HEK293 (cell line): ENCODE data around the gene FRMD4B.

ENCODE experiments used
- CTCF ChIA-PET: fragments of 350-600 bp; formaldehyde crosslinking; extraction: SDS; loops from one replicate; lab custom pipeline; 2021; ENCODE audit warnings: antibody characterized with exemption; lab: Yijun Ruan, JAX
- POLR2A ChIA-PET: fragments of 300-600 bp; formaldehyde crosslinking; extraction: SDS; loops from one replicate; lab custom pipeline; 2020; ENCODE audit warnings: antibody characterized with exemption, inconsistent platforms; lab: Yijun Ruan, JAX
- H3K27ac ChIP-seq: fragments of 200-500 bp; sonication (Bioruptor generic); 2 replicates; pipeline ENCODE4 v1.5.1; 2014; ENCODE audit warnings: low read depth, low read length, control low read depth, inconsistent platforms; ENCODE audit errors: extremely low read depth
- H3K36me3 ChIP-seq, 2 experiments: fragments of 200-500 bp in 1 of 2; sonication (Bioruptor generic) in 1 of 2; 1 replicate in 1 of 2; 2 replicates in 1 of 2; pipeline ENCODE4 v1.5.1; 2014 to 2017; ENCODE audit warnings: inconsistent platforms in 2 of 2, low read length in 2 of 2; ENCODE audit not compliant: control insufficient read depth in 2 of 2, insufficient read depth in 1 of 2
- H3K4me1 ChIP-seq: fragments of 200-500 bp; sonication (Bioruptor generic); 2 replicates; pipeline ENCODE4 v1.5.1; 2014; ENCODE audit warnings: mild to moderate bottlenecking, low read length, inconsistent platforms; ENCODE audit not compliant: control insufficient read depth, insufficient read depth
- H3K4me3 ChIP-seq: 2 replicates; pipeline ENCODE4 v1.5.1; 2011; ENCODE audit warnings: low read depth, mild to moderate bottlenecking, control low read depth, low read length, moderate library complexity
- H3K9me3 ChIP-seq: fragments of 200-500 bp; sonication (Bioruptor generic); 2 replicates; pipeline ENCODE4 v1.5.1; 2014; ENCODE audit warnings: low read depth, low read length, inconsistent platforms; ENCODE audit not compliant: control insufficient read depth, insufficient read depth
- HOXD13 ChIP-seq: sonication (generic); formaldehyde crosslinking; IDR thresholded peaks from 2 replicates; pipeline ENCODE4 v1.8.0; 2022; ENCODE audit warnings: missing genetic modification reagents, borderline replicate concordance
- KLF1 ChIP-seq: fragments of 450-650 bp; formaldehyde crosslinking; IDR thresholded peaks from 2 replicates; pipeline ENCODE4 v1.5.1; 2016; ENCODE audit warnings: missing biosample characterization, missing genetic modification characterization
- KLF10 ChIP-seq: fragments of 450-650 bp; IDR thresholded peaks from 2 replicates; pipeline ENCODE4 v1.5.1; 2018; ENCODE audit warnings: missing biosample characterization, mild to moderate bottlenecking, missing genetic modification characterization
- MZF1 ChIP-seq: fragments of 450-650 bp; formaldehyde crosslinking; IDR thresholded peaks from 2 replicates; pipeline ENCODE4 v1.5.1; 2017; ENCODE audit warnings: missing biosample characterization, missing genetic modification characterization, borderline replicate concordance
- RBAK ChIP-seq: fragments of 450-650 bp; formaldehyde crosslinking; IDR thresholded peaks from 2 replicates; pipeline ENCODE4 v1.5.1; 2016; ENCODE audit warnings: missing biosample characterization, missing genetic modification characterization
- ZBTB1 ChIP-seq: fragments of 450-650 bp; formaldehyde crosslinking; IDR thresholded peaks from 2 replicates; pipeline ENCODE4 v1.5.1; 2016; ENCODE audit warnings: missing biosample characterization, missing genetic modification characterization
- ZBTB17 ChIP-seq: fragments of 450-650 bp; formaldehyde crosslinking; IDR thresholded peaks from 2 replicates; pipeline ENCODE4 v1.5.1; 2016; ENCODE audit warnings: missing biosample characterization, missing genetic modification characterization
- ZNF155 ChIP-seq: fragments of 450-650 bp; formaldehyde crosslinking; IDR thresholded peaks from 2 replicates; pipeline ENCODE4 v1.5.1; 2016; ENCODE audit warnings: missing biosample characterization, missing genetic modification characterization
- ZNF214 ChIP-seq: fragments of 450-650 bp; formaldehyde crosslinking; IDR thresholded peaks from 2 replicates; pipeline ENCODE4 v1.5.1; 2017; ENCODE audit warnings: missing biosample characterization, mild to moderate bottlenecking, missing genetic modification characterization, borderline replicate concordance
- ZNF555 ChIP-seq: fragments of 450-650 bp; formaldehyde crosslinking; conservative IDR thresholded peaks from 2 replicates; pipeline ENCODE4 v1.5.1; 2017; ENCODE audit warnings: missing biosample characterization, mild to moderate bottlenecking, missing genetic modification characterization, inconsistent platforms
- ZNF626 ChIP-seq: fragments of 450-650 bp; sonication (Bioruptor Pico); formaldehyde crosslinking; IDR thresholded peaks from 2 replicates; pipeline ENCODE4 v1.5.1; 2018; ENCODE audit warnings: missing biosample characterization, missing genetic modification characterization, inconsistent platforms
- ZNF658 ChIP-seq: fragments of 450-650 bp; formaldehyde crosslinking; IDR thresholded peaks from 2 replicates; pipeline ENCODE4; 2016; ENCODE audit warnings: missing biosample characterization, missing genetic modification characterization
- ZNF660 ChIP-seq: fragments of 450-650 bp; IDR thresholded peaks from 2 replicates; pipeline ENCODE4 v1.5.1; 2018; ENCODE audit warnings: missing biosample characterization, mild to moderate bottlenecking, missing genetic modification characterization
- ZNF664 ChIP-seq: fragments of 450-650 bp; formaldehyde crosslinking; IDR thresholded peaks from 2 replicates; pipeline ENCODE4 v1.5.1; 2016; ENCODE audit warnings: missing biosample characterization, missing genetic modification characterization
- ZNF670 ChIP-seq: fragments of 450-650 bp; formaldehyde crosslinking; IDR thresholded peaks from 2 replicates; pipeline ENCODE4 v1.5.1; 2016; ENCODE audit warnings: missing biosample characterization, missing genetic modification characterization, low read depth
- TF ChIP-seq, protein P1 (sequence below): fragments of 450-650 bp; formaldehyde crosslinking; conservative IDR thresholded peaks from 2 replicates; pipeline ENCODE4 v1.5.1; 2016; ENCODE audit warnings: low read depth, missing biosample characterization, missing genetic modification characterization
- TF ChIP-seq, protein P2 (sequence below): fragments of 450-650 bp; formaldehyde crosslinking; conservative IDR thresholded peaks from 2 replicates; pipeline ENCODE4 v1.5.1; 2016; ENCODE audit warnings: low read depth, missing biosample characterization, missing genetic modification characterization
- TF ChIP-seq, protein P3 (sequence below): fragments of 450-650 bp; formaldehyde crosslinking; IDR thresholded peaks from 2 replicates; pipeline ENCODE4 v1.5.1; 2016; ENCODE audit warnings: missing biosample characterization, missing genetic modification characterization
- TF ChIP-seq, protein P4 (sequence below): fragments of 450-650 bp; formaldehyde crosslinking; IDR thresholded peaks from 2 replicates; pipeline ENCODE4 v1.5.1; 2017; ENCODE audit warnings: missing biosample characterization, missing genetic modification characterization

FRMD4B gene

DNA sequence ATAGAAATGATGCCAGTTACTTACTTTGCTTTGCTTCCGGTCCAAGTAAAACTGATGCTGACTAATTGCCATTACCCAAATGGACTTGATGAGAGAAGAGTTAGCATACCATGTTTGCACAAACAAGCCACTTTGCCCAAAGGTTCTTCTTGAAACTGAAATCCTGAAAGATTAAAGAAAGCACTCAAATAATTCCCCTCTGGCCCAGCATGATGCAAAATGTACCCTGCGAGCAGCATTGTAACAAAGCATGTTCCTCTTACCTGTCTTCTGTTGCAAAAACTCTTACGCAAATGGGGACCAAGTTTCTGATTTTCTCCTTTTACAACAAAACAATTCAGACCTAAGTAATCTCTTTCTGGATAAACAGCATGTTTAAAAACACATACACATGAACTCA lies 189.0 kb downstream of the FRMD4B start (continued):
- TF ChIP-seq ZBTB1 (tag by site-specific recombination), result no peak
- TF ChIP-seq, protein P1, sequence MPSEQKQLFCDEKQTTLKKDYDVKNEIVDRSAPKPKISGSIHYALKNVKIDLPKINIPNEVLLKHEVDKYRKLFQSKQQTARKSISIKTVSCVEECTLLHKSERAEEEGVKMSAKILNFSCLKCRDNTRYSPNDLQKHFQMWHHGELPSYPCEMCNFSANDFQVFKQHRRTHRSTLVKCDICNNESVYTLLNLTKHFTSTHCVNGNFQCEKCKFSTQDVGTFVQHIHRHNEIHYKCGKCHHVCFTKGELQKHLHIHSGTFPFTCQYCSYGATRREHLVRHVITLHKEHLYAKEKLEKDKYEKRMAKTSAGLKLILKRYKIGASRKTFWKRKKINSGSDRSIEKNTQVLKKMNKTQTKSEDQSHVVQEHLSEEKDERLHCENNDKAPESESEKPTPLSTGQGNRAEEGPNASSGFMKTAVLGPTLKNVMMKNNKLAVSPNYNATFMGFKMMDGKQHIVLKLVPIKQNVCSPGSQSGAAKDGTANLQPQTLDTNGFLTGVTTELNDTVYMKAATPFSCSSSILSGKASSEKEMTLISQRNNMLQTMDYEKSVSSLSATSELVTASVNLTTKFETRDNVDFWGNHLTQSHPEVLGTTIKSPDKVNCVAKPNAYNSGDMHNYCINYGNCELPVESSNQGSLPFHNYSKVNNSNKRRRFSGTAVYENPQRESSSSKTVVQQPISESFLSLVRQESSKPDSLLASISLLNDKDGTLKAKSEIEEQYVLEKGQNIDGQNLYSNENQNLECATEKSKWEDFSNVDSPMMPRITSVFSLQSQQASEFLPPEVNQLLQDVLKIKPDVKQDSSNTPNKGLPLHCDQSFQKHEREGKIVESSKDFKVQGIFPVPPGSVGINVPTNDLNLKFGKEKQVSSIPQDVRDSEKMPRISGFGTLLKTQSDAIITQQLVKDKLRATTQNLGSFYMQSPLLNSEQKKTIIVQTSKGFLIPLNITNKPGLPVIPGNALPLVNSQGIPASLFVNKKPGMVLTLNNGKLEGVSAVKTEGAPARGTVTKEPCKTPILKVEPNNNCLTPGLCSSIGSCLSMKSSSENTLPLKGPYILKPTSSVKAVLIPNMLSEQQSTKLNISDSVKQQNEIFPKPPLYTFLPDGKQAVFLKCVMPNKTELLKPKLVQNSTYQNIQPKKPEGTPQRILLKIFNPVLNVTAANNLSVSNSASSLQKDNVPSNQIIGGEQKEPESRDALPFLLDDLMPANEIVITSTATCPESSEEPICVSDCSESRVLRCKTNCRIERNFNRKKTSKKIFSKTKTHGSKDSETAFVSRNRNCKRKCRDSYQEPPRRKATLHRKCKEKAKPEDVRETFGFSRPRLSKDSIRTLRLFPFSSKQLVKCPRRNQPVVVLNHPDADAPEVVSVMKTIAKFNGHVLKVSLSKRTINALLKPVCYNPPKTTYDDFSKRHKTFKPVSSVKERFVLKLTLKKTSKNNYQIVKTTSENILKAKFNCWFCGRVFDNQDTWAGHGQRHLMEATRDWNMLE (tag by site-specific recombination), result no peak
- TF ChIP-seq ZBTB17 (tag by site-specific recombination), result no peak
- TF ChIP-seq, protein P2, sequence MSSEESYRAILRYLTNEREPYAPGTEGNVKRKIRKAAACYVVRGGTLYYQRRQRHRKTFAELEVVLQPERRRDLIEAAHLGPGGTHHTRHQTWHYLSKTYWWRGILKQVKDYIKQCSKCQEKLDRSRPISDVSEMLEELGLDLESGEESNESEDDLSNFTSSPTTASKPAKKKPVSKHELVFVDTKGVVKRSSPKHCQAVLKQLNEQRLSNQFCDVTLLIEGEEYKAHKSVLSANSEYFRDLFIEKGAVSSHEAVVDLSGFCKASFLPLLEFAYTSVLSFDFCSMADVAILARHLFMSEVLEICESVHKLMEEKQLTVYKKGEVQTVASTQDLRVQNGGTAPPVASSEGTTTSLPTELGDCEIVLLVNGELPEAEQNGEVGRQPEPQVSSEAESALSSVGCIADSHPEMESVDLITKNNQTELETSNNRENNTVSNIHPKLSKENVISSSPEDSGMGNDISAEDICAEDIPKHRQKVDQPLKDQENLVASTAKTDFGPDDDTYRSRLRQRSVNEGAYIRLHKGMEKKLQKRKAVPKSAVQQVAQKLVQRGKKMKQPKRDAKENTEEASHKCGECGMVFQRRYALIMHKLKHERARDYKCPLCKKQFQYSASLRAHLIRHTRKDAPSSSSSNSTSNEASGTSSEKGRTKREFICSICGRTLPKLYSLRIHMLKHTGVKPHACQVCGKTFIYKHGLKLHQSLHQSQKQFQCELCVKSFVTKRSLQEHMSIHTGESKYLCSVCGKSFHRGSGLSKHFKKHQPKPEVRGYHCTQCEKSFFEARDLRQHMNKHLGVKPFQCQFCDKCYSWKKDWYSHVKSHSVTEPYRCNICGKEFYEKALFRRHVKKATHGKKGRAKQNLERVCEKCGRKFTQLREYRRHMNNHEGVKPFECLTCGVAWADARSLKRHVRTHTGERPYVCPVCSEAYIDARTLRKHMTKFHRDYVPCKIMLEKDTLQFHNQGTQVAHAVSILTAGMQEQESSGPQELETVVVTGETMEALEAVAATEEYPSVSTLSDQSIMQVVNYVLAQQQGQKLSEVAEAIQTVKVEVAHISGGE (tag by site-specific recombination), result no peak
- TF ChIP-seq, protein P3, sequence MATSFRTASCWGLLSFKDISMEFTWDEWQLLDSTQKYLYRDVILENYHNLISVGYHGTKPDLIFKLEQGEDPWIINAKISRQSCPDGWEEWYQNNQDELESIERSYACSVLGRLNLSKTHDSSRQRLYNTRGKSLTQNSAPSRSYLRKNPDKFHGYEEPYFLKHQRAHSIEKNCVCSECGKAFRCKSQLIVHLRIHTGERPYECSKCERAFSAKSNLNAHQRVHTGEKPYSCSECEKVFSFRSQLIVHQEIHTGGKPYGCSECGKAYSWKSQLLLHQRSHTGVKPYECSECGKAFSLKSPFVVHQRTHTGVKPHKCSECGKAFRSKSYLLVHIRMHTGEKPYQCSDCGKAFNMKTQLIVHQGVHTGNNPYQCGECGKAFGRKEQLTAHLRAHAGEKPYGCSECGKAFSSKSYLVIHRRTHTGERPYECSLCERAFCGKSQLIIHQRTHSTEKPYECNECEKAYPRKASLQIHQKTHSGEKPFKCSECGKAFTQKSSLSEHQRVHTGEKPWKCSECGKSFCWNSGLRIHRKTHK (tag by site-specific recombination), result no peak
- no peak for TF ChIP-seq ZNF658 (tag by site-specific recombination)

DNA sequence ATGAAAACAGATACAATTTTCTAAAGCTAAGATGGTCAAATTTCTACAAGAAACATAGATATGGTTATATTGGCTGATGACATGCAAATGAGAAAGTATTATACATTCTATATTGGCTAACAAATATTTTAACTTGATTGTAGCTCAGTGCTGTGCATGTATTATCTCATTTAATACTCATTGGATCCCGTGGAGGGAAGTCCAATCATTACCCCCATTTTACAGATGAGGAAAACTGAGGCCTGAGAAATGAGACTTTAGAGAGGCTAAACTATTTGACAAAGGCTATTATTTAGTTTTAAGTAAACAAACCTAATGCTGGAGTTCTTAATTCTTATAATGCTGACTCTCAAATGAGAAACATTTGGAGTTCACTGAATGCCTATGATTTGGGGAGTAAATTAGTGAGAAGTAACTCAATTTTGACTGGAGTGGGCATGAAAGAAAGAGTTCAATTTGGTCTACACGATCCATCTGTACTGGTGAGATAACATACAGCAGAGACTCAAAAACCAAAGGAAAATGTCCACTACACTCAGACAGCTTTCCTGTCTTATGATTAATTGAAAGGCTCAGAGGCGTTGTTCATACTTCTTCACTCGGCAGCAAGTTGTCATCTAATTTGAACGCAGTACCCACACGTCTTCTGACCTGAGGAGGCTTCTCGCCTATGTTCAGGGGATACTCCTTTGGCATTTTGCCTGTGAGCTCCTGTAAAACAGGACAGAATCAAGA lies 191.3 kb downstream of the FRMD4B start:
- TF ChIP-seq ZNF664 (tag by site-specific recombination), result no peak
- TF ChIP-seq RBAK (tag by site-specific recombination), result no peak
- TF ChIP-seq ZNF670, result no peak
- TF ChIP-seq ZNF660 (tag by site-specific recombination), result no peak
- TF ChIP-seq, protein P4, sequence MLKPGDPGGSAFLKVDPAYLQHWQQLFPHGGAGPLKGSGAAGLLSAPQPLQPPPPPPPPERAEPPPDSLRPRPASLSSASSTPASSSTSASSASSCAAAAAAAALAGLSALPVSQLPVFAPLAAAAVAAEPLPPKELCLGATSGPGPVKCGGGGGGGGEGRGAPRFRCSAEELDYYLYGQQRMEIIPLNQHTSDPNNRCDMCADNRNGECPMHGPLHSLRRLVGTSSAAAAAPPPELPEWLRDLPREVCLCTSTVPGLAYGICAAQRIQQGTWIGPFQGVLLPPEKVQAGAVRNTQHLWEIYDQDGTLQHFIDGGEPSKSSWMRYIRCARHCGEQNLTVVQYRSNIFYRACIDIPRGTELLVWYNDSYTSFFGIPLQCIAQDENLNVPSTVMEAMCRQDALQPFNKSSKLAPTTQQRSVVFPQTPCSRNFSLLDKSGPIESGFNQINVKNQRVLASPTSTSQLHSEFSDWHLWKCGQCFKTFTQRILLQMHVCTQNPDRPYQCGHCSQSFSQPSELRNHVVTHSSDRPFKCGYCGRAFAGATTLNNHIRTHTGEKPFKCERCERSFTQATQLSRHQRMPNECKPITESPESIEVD (tag by site-specific recombination), result no peak
- TF ChIP-seq ZNF155, result no peak
- TF ChIP-seq KLF1 (tag by site-specific recombination), result no peak
- no peak for TF ChIP-seq HOXD13
- TF ChIP-seq ZNF555 (tag by site-specific recombination), result no peak
- TF ChIP-seq MZF1 (tag by site-specific recombination), result no peak
- no peak for TF ChIP-seq ZNF626 (tag by site-specific recombination)
- no peak for TF ChIP-seq ZNF214
- no peak for TF ChIP-seq KLF10 (tag by site-specific recombination)
- ChIA-PET CTCF (interaction anchor here (0.9 kb wide), 1 partner anchor 74 kb away, joined by 3 read pairs; no protein-coding TSS in a partner anchor), POLR2A (no interaction called here)
- no peaks in the 10 kb centered on the region for H3K4me1 ChIP-seq
- no peak overlapping the region for H3K27ac ChIP-seq
- no peak overlapping the region for H3K4me3 ChIP-seq
- peaks cover 4 to 67% of the 10 kb centered on the region in 2 experiments for H3K36me3 ChIP-seq
- no peaks in the 10 kb centered on the region for H3K9me3 ChIP-seq
